ENCODE measurements around the gene HSPD1.

The HSPD1 gene

GRCh38 chr2:197499594-197500502 lies at the start of gene HSPD1, which contains the start of gene HSPE1:
Gene HSPD1, minus strand, starts transcription at chr2:197499840. Its CDS starts 992 bp downstream, at chr2:197498848.
Gene HSPE1, plus strand, starts transcription at chr2:197500379. Its CDS starts 58 bp downstream, at chr2:197500437.
- DNase-seq (ENCODE audit: low read depth), result peak; percentile 95

GRCh38 chr2:197548582-197548981 lies 48.9 kb upstream of the HSPD1 start:
- DNase-seq (ENCODE audit: low read depth), result no peak

GRCh38 chr2:197547163-197547900 lies 47.7 kb upstream of the HSPD1 start:
- no peak for DNase-seq (ENCODE audit: low read depth)

- no peak for DNase-seq (ENCODE audit: low read depth)
Observed at GRCh38 chr2:197543206-197543605, 43.6 kb upstream of the HSPD1 start.

GRCh38 chr2:197539734-197540133 lies 40.1 kb upstream of the HSPD1 start:
- no peak for DNase-seq (ENCODE audit: low read depth)

DNA sequence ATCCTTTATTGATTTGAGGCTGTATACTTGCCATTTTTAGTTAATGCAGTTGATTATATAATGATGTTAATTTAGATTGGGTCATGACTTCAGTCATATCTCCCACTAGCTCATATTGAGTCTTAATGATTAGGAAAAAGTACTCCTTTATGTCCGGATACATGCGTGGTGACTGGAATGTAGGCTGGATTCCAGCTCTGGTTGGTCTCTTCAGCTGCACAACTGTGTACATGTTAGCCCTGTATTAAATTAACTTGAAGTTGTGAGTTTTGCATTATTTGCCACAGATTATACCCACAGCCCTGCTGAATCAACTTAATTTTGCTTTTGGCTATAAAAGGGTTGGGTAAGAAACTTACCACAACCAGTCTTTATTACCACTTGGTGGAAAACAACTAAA lies 38.8 kb upstream of the HSPD1 start:
- no peak for DNase-seq (ENCODE audit: low read depth)

DNA sequence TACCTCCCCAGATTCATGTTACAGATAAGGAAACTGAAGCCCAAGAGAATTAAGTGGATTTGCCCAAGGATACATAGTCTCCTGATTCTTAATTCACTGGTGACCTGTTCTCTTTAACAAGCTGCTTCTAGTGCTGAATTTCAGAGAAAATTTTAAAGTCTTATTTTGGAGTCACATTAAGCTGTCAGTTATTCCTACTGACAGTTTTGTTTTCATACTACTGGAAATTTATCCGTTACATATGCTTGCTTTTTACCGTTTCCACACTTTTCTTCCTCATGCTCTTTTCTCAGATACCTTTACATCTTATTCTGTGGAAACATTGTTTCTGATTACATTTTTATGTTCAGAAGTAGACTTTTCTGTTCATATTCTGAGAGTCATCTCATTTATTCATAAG lies 17.5 kb upstream of the HSPD1 start:
- DNase-seq (ENCODE audit: low read depth), result no peak

DNA sequence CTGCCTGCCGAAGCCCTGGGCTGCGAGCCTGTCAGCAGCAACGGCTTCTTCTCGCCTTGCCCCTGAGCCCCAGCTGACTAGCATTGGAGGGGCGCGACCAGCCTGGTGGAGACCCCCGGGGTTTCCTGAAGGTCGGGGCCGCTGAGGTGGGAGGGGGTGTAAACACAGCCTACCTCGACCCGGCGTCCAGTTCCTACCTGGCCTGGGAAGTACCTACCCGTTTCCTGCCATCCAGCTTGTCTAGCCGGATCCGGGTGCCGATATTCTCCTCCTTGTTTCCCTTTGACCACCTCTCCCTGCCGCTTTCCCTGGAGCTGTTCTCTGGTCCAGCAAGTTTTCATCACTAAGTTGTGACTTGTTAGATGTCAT lies 16.7 kb upstream of the HSPD1 start:
- DNase-seq (ENCODE audit: low read depth), result no peak

GRCh38 chr2:197515739-197516392 lies 16.2 kb upstream of the HSPD1 start, which contains the start of gene MOB4:
Gene MOB4, plus strand, starts transcription at chr2:197516066. Its CDS starts 21 bp downstream, at chr2:197516087.
- peak; percentile 90 for DNase-seq (ENCODE audit: low read depth)

GRCh38 chr2:197515315-197515738 lies 15.7 kb upstream of the HSPD1 start:
- no peak for DNase-seq (ENCODE audit: low read depth)

DNA sequence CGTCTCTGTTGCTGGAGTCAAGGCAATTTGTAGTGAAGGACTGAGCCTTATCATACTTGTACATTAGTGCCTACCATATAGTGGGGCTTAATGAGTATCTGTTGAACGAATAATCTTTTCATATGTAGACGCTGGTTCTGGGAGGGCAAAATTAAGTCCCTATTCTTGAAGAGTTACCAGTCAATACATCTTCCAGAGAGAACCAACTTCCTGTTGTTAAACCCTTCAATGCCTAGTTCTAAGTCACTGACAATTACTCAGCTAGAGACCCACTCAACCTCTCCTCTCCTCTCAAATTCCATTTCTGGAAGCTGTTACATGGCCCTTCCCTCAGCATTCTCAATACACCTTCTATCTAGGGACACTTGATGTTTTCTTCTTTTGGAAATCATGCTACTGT lies 15.1 kb upstream of the HSPD1 start:
- no peak for DNase-seq (ENCODE audit: low read depth)

DNA sequence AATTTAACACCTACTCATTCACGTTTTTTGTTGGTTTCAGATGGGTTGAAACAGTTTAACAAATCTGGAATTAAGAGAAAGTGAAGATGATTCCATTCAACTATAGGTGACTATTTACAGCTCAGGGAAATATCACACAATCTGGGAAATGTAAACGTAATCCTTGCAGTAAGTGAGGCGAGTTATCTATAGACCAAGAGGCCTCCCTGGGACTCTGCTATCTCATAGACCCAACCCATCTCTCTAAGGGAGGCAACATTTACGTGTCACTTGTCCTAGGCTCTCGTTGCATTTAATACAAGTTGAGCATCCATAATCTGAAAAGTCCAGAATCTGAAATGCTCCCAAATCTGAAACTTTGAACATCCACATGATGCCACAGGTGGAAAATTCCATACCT lies 14.3 kb upstream of the HSPD1 start:
- no peak for DNase-seq (ENCODE audit: low read depth)

DNA sequence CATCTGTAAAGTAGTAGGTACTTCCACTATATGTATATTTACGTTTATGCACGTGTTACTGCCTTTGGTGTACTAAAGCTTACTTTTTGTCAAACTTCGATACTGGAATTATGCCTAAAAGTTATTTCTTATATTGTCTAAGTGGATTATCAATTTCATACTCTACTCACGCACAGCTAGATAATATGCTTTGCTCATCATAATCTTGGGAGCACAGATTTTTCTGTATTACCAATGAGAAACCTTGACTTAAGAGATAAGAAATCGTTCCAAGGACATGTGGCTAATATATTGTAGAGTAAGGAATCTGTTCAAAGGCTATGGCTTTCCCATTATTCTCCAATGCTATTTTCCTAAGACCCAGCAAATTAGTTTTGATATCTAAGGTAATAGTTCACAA lies 7.0 kb upstream of the HSPD1 start:
- no peak for DNase-seq (ENCODE audit: low read depth)

DNA sequence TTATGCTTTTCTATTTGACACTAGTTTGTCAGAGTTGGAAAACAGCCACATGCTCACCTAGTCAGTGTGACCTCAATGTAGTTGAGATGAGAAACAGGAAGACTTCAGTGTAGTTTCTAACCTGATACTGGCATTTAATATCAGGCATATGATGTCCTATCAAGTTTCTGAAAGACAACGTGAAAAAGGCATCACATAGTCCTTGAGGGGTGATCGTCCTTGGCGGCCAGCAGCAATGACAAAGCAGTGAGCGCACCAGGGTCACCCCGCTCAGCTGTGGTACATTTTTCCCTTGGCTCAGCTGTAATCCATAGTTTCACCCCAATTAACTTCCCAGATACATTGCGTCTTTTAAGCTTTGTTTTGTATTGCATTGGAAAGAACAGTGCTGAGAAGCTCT lies 4.9 kb upstream of the HSPD1 start:
- DNase-seq (ENCODE audit: low read depth), result no peak

- DNase-seq (ENCODE audit: low read depth), result no peak
Observed at GRCh38 chr2:197504000-197504399, 4.4 kb upstream of the HSPD1 start.

DNA sequence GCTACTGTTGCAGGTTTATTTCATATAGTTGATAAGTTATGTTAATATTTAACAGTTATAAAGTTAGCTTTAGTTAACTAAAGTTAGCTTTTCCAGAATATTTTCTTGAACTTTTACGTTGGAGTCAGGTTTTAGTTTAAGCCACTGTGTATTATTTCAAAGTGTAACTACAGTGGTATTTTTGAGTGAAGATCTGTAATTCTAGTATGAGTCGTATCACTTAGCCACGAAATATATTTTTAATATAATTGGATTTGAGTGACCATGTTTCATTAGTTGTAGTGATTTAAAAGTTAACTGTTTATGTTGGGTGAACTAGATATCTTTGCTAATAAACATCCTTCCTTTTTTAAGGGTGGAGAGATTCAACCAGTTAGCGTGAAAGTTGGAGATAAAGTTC lies 3.0 kb upstream of the HSPD1 start:
- DNase-seq (ENCODE audit: low read depth), result no peak

GRCh38 chr2:197502201-197502600 lies 2.6 kb upstream of the HSPD1 start:
- no peak for DNase-seq (ENCODE audit: low read depth)

GRCh38 chr2:197500503-197501131 lies 977 bp upstream of the HSPD1 start:
- no peak for DNase-seq (ENCODE audit: low read depth)

- no peak for DNase-seq (ENCODE audit: low read depth)
Observed at GRCh38 chr2:197498937-197499593, 575 bp downstream of the HSPD1 start.

- DNase-seq (ENCODE audit: low read depth), result no peak
Observed at GRCh38 chr2:197498235-197498936, 1.3 kb downstream of the HSPD1 start.

DNA sequence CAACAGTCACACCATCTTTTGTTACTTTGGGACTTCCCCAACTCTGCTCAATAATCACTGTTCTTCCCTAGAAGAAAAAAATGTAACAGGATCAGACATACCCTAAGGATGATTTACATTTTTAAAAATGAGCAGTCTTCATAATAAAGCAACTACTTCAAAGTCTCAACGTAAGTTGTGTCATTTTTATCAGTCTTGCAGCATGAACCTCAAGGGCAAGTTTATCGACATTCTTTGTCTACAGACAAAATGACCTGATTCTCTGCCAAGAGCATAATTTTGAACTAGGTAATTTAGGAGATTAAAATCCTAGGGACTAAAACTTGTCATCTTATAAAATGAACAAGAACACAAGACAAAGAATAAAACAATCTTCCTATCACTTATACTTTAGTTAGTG lies 2.3 kb downstream of the HSPD1 start:
- no peak for DNase-seq (ENCODE audit: low read depth)
